SW 1271 (cell line): ENCODE data around the gene ING3.

ENCODE experiments used
- DNase-seq, 2 experiments: peaks; one replicate each; lab custom pipeline; 2025; lab: John Stamatoyannopoulos, UW

ING3 gene, protein sequence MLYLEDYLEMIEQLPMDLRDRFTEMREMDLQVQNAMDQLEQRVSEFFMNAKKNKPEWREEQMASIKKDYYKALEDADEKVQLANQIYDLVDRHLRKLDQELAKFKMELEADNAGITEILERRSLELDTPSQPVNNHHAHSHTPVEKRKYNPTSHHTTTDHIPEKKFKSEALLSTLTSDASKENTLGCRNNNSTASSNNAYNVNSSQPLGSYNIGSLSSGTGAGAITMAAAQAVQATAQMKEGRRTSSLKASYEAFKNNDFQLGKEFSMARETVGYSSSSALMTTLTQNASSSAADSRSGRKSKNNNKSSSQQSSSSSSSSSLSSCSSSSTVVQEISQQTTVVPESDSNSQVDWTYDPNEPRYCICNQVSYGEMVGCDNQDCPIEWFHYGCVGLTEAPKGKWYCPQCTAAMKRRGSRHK

DNA sequence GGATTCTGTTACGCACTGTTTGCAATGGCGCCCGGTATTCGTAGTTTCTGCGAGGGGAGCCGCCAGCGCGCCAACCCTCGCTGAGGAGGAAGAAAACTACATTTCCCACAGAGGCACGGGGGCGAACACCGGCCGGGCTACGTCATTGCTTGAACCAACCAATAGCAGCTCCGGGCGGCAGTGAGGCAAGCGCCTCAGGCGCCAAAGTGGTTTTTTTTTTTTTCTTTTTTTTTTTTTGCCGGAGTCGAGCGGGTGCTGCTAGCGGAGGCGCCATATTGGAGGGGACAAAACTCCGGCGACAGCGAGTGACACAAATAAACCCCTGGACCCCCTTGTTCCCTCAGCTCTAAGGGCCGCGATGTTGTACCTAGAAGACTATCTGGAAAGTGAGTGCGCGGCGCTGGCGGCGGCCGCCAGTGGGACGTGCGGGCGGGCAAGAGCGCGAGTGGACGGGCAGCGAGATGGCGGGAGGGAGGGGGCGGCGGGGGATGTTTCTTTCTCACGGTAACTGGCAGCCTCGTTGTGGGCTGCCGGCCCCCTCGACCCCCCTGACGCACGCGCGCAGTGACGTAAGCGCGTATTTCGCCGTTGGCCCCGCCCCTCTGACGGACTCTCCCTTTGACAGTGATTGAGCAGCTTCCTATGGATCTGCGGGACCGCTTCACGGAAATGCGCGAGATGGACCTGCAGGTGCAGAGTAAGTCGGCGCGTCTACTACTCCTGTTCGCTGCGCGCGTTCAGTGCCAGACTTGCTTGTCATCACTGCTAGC, at the start of gene ING3:
TSS of gene ING3 (plus strand) at position 239 of the 770 bp plus-strand sequence. CDS start at position 359, 120 bp downstream.
- peak; percentile 90 to 97 for DNase-seq

DNA sequence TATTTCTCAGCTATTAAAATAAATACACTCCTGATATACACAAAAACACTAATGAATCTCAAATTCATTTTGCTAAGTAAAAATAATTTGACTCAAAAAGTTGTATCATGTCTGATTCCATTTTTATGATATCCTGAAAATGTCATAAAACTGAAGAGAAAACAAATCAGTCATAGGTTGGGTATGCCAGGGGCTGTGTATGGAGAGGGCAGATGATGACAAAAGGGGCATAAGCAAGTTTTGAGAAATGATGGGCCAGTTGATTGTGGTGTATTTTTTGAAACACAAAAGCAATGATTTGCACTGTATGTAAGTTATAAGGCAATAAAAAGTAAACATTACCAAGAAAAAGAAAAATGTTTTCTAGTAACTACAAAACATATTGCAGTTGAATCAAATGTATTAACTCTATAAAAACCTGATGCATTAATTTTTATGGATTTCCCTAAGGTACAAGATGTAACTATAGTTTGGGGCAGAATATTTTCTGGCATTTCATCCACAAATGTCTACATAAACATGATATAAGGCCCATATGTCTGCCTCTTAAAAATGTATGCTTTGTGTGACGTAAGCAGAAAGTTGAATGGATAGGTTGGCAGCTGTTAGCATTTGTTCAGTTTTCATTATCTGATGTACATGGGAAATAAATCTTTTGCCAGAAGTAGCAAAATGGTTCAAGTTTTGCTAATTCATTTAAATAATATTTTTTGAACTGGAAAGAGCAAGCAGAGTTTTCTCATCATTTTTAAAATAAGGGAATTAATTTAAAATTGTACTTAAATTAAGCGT, 35.1 kb upstream of the ING3 start:
- DNase-seq, result no peak

DNA sequence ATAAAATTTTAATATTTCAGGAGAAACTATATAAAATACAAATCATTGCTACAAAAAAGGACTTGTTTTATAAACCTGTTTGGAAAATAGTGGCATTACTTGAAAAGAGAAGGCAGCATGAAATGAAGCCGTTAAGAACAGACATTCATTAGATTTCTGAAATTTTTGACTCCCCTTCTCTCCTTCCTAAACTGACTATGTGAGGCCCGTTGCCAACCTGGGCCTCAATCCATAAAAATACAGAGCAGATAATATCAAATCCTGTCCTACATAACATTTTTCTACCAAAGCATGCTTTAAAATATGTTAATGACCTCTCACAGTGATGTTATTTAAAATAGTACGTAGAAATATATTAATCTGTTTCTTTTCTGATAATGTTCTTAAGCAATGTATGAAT, 34.5 kb upstream of the ING3 start:
- DNase-seq, result no peak

DNA sequence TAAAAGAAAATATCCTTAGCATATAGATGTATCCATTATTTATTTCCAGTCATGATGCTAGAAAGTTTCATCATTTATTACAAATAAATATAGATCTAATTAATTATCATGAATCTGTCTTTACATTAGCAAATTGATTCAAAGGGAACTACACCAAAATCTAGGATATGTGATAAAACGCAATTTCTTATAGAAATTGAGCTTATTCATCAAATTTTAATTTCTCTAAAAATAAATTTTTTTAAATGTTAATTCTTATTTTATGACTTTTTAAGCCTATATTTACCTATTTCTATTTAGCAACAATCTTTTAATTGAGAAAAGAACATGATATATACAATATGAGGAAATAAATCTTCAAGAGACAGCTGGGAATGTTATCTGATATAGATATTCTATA, 34.0 kb upstream of the ING3 start:
- no peak for DNase-seq

DNA sequence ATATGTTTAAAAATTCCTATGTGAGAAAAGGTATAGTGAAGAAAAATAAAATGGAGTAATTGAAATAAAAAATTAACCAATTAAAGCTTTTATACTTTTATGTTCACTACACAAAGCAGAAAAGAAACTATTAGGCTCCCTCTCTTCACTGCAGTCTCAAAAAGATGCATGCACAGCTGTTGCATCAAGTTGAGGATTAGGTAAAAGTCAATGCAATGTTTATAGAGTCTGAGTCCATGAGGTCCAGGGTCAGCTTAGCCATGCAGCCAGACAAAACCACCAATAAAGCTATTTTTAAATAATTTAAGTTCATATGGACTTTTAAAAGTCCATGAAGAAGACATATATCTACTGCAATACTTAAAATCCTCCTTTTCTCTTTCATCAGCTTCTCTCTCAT, 31.1 kb upstream of the ING3 start:
- DNase-seq, result no peak

DNA sequence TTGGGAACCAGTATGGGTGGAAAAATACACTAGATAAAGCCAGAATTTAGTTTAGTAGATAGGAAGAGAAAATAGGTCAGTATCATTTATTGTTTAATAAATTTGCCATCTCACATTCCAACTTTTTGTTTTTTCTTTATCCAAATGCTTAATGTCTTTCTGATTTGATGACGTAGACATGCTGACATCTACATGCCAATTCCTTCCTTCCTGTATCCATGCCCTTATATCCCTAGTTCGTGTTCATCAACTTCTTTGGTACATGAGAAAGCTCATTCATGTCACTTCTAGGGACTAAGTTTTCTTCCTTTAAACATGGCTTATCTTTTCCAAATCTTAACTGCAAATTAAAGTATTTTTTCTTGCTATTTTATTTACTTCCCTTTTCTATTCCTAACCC, 30.5 kb upstream of the ING3 start:
- DNase-seq, result no peak

DNA sequence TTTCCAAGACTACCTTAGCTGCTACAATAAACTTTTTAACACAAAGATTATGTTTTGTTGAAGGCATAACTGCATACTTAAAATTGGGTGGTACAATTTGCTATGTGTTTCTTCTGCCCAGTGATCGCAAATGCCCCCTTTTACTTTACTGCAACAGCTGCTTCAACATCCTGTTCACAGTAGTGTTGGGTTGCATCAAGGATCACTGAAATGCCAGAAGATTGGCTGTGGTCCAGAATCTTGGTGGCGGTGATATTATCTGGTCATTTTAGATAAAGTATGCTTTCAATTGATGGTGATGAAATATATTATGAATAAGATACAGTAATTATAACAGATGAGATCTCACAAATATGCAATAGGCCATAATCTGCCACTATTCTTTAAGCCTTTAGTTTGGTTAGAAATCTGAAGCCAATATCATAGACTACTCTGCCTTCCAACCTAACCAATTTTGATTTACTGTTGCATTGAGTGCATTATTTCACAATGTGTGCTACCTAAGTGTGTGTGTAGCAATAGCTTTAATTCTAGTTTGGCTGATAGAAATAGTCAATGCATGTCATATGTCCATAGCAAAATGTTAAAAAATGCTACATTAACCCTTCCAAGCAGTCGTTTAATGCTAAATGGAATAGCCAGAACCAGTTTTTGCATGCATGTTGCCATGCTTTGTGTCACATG, 29.8 kb upstream of the ING3 start:
- no peak for DNase-seq

DNA sequence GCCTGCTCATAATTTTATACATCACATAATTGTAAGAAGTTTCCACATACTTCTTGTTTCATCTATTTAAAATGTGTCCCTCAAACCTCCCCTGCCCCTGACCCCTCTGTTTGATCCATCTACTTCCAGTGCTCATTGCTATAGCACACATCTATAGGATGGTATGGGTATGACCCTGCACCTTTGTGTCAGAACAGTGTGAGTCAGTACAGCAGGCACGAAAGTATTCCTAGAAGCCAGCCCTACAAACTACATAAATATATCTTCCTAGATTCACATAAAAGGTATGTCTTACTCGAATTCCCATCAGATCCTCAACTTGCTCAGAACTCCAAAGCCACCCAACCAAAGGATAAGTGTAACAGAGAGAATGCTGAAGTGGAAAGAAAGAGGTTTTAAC, 25.7 kb upstream of the ING3 start:
- no peak for DNase-seq

DNA sequence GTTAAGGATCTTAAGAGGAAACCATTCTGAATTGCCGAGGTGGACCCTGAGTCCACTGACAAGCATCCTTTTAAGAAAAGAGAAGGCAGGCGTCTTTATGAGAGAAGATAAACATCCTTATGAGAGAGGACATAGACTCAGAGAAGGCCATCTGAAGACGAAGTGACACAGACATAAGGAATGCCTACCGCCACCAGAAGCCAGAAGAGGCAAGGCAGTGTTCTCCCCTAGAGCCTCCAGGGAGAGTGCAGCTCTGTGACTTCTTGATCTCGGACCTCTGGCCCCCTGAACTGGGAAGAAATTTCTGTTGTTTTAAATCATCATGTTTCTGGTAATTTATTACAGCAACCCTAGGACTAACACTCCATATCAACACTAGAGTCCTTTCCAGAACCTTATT, 25.2 kb upstream of the ING3 start:
- DNase-seq, result no peak

DNA sequence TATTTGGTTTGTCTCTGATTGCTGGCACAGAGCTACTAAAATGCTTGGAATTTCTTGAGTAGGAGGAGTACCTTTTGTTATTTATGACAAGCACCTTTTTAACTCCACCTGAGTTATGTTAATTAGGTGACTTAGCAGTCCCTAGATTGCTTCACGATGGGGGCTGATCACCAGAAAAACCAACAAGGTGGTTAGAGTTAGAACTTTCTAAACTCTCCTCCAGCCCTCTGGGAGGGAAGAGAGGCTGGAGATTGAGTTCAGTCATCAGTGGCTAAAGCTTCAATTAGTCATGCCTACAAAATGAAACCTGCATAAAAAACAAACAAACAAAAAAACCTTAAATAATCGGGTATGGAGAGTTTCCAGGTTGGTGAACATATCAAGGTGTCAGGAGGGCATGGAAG, 23.6 kb upstream of the ING3 start:
- DNase-seq, result no peak

DNA sequence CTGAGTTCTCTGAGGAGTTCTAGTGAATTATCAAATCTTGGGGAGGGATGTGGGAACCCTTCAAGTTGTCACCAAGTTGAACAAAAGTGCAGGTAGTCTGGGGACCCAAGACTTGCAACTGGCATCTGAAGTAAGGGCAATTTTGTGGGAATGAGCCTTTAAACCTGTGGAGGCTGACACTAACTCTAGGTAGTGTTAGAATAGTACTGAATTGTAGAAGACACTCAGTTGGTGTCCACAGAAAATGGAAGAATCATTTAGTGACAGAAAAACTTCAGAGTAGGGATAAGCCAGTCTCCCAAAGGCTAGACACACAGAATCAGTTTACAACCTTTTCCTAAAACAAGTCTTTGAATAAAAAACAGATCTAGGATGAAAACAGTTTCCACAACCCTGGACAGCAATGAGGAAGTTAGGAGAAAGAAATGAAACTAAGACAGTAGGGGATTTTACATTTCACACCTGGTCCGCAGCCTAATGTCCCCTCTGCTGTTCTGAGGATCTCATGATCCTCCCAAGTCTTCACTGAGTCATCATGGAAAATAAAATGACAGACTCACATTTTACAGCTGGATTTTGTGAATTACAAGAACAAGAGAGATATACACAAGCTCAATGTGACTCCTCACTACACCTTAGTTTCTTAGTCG, 23.0 kb upstream of the ING3 start:
- no peak for DNase-seq

DNA sequence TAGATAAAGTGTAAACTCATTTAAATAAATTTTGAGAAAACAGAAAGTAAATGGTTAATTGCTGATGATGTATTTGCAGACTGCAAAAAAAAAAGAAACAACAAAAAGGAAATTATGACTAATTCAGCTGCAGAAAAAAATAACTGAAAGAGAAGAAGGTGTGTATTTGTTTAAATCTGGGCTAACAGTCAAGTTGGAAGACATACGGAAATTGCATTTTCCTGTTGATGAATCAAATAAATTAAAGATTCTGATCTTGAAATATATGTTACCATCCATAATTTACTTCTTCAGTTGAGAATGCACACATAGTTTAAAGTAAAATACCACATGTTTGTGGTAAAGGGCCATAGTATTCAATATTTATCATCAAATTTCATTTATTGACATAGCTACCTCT, 19.3 kb upstream of the ING3 start:
- DNase-seq, result no peak

DNA sequence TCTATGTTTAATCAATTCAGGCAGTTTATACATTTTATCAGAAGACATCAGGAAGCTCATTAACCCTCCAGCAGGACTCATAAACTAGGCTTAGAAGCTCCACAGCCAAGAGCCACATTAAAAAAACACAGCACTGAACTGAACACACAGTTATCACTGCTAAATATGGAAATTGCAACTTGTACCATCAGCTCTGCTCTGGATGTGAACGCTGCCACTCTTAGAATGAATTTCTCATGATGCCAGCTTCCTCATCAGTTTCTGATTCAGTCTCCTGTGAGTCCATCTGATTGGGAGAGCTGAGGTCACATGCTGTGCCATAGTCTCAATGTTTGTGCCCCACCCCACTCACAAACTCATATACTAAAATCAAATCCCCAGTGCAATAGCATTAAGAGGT, 17.1 kb upstream of the ING3 start:
- no peak for DNase-seq

DNA sequence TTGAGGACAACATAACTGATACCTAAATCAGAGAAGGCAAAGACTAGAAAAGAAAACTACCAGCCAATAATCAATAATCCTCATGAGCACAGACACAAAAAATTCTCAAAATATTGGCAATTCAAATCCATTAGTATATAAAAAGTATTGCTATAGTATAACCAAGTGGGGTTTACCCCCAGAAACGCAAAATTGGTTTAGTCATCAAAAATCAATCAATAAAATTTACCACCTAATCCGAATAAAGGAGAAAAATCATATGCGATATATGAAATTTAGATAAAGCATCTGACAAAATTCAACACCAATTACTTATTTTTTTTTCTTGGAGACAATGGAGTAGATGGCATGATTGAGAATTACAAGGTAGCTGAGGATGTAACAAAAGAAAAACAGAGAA, 11.2 kb upstream of the ING3 start:
- no peak for DNase-seq

DNA sequence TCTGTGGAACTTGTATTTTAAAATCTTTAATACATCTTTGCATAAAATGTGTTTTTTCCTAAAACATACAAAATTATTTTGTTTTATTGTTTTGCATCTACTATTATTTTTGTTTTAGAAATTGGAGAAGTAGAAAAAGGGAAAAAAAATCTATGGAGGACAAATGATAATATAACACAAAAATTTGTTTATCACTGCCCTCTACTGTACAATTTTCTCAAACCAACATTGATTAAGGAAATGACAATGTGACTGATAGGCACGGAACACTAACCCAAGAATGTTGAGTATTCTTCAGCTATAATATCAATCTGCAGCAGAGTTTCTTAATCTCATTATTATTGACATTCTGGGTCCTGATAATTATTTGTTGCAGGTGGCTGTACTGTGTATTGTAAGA, 9.5 kb upstream of the ING3 start:
- DNase-seq, result peak in 1 of 2 experiments; percentile 25

DNA sequence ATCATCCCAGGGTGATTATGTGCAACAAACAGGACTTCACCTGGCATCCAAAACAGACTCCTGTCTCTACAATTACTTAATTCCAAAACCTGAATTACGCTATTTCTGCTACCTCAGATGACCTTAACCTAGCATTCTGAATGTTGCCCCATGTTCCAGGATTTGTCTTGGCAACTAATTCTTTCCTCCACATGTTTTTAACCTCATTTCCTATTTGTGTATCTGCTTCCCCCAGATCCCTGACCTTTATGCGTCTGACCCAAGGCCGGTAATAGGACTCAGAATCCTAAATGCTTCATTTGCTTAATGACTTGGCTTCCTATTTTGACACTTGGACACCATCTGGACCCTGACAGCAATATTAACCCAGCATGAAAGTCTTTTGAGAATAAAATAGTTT, 8.7 kb upstream of the ING3 start:
- no peak for DNase-seq

DNA sequence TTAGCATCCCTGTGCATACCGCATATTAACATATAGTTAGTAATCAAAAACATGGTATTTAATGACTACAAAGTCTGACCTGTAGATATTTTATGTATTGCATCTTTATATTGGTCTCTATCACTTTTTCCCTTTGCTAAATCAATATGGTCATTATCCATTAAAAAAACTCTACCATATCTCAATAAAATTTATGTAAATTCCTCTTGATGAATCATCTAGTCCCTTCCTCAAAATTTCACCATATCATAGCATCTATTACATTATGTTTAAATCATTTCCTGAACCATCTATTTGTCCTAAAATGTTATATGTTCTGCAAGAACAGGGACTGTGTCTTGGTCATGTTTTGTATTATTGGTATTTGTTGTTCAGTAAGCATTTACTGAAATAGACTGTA, 7.7 kb upstream of the ING3 start:
- DNase-seq, result no peak

DNA sequence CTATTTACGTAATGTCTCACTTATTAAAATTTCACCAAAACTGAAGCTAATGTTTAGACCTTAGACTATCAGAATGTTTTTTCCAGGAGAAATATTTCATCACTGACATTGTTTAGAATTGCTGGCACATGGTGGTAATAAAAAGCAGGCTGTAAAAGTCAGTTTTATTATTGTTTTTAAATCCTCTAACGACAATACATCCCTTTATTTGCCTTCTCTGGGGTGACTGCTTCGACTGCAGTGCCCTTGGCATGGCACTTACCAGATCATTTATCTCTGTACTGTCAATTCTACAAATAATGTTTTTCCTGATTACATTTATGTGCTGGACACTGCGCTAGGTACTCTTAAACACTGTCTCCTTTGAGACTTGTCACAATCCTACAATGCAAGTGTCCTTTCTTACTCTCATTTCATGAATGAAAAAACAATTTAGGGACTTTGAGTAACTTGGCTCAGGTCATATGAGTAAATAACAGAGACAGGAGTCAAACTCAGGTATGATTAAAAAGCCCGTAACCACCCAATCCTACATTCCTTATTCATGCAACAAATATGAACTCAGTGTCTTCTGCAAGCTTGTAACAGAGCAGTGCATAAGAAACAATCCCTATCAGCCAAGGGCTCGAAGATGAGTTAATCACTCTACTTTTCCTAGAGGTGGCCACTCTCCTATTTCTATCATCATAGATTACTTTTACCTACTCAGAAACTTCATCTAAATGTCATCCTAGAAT, 5.6 kb upstream of the ING3 start:
- DNase-seq, result no peak

DNA sequence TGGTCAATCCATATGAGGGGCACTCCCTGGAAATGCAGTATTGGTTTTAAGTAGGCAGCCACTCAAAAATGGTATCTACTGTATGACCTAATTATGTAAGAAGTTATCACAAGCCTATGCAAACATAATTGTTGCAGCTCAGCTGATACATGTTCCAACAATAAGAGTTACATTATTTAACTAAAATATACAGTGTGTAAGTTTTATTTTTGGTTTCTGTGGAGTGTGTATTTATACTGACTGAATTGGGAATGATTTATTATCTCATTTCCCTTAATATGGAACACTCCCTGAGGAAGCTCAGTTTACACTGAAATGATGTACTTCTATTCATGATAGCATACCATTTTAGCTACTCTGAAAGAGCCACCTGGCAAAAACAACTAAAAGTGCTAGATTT, 2.6 kb upstream of the ING3 start:
- DNase-seq, result no peak

DNA sequence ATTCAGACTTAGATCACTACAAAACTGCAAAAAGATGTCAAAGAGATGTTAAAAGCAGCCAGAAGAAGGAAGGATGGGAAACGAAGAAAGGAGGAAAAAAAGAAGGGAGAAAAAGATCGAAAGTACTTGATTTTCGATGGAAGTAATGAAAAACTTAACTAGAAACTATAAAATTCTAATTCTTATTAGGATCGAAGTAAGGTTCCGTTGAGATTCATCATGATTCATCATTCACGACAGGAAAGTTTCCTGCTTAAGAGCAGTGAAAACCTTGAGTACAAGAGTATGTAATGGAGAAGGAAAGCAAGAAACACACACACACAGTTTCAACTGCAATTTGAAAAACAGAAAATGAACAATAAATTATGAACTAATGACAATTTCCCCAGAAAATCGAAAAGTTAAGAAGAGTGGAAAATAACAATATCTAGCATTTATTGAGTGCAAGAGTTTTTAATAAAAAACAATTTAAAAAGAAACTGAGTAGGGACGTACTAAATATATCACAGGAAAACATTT, 1.1 kb upstream of the ING3 start:
- DNase-seq, result no peak
